NCI-H128 (cell line): ENCODE results near the gene JUP.

Experiments used
- DNase-seq: peaks from one replicate; lab custom pipeline; 2025; ENCODE audit not compliant: unreplicated experiment; lab: John Stamatoyannopoulos, UW

Gene JUP

GRCh38 chr17:41760878-41761277, 25.6 kb downstream of the JUP start:
- DNase-seq: no peak

- DNase-seq: no peak
These were observed 27.9 kb downstream of the JUP start for GRCh38 chr17:41758601-41759000.

GRCh38 chr17:41754066-41754465, 32.4 kb downstream of the JUP start:
- DNase-seq: no peak

- DNase-seq: no peak
These were observed 35.2 kb downstream of the JUP start for GRCh38 chr17:41751288-41751687.

GRCh38 chr17:41750862-41751261, 35.6 kb downstream of the JUP start:
- DNase-seq: no peak

- DNase-seq: no peak
These were observed 38.2 kb downstream of the JUP start for GRCh38 chr17:41748275-41748674.

- no peak for DNase-seq
These were observed 44.8 kb downstream of the JUP start for GRCh38 chr17:41741709-41742108.

GRCh38 chr17:41740506-41740905, 46.0 kb downstream of the JUP start:
- DNase-seq: no peak

GRCh38 chr17:41739661-41740352, 46.7 kb downstream of the JUP start:
- DNase-seq: no peak

GRCh38 chr17:41738801-41739112, 47.8 kb downstream of the JUP start:
- DNase-seq: no peak

- DNase-seq: peak; percentile 62
These were observed 48.3 kb downstream of the JUP start for GRCh38 chr17:41738077-41738800.

- no peak for DNase-seq
These were observed 48.9 kb downstream of the JUP start for GRCh38 chr17:41737680-41738023.

GRCh38 chr17:41736983-41737679, 49.4 kb downstream of the JUP start:
- no peak for DNase-seq

- DNase-seq: no peak
These were observed 50.8 kb downstream of the JUP start for GRCh38 chr17:41735744-41736143.

GRCh38 chr17:41734949-41735313, 51.6 kb downstream of the JUP start:
- no peak for DNase-seq

- DNase-seq: no peak
These were observed 52.2 kb downstream of the JUP start, which contains the start of gene HAP1 for GRCh38 chr17:41734139-41734948. TSS of gene HAP1 (minus strand) at chr17:41734643. CDS start at chr17:41734634, 9 bp downstream.

- DNase-seq: no peak
These were observed 53.0 kb downstream of the JUP start for GRCh38 chr17:41733348-41734138.

GRCh38 chr17:41731836-41732235, 54.7 kb downstream of the JUP start:
- no peak for DNase-seq

GRCh38 chr17:41730479-41730878, 56.0 kb downstream of the JUP start:
- DNase-seq: no peak

- no peak for DNase-seq
These were observed 58.5 kb downstream of the JUP start for GRCh38 chr17:41728056-41728455.

- DNase-seq: no peak
These were observed 61.4 kb downstream of the JUP start for GRCh38 chr17:41725134-41725533.
